Lung (tissue), 10 donors: ENCODE results near the gene NPIPA1. TPM values are rescaled to one million over a fixed set of nuclear protein-coding genes. Genes with fewer than 3 reads are reported as not detected.
"Not testable (repeated sequence)": the region's sequence is repeated elsewhere in the genome, so short reads cannot be mapped to it uniquely, and the experiment has no call there.

Experiments used
- ATAC-seq: fragments of 200-7000 bp; cut with Tn5 transposase; one replicate; pipeline ENCODE4 v1.9.1; 2020; ENCODE audit warnings: moderate number of reproducible peaks; ENCODE audit not compliant: insufficient read depth, low FRiP score
- DNase-seq, 3 donors: peaks; one replicate each; pipeline ENCODE4 v3.0.0-alpha.2; 2013 to 2017
- H3K27ac ChIP-seq, 2 donors: one replicate each; pipeline ENCODE4 v1.5.1; 2013; ENCODE audit warnings: mild to moderate bottlenecking in 2 of 2, moderate library complexity in 2 of 2, control low read depth in 1 of 2, inconsistent platforms in 1 of 2, low read depth in 1 of 2, low read length in 1 of 2
- H3K27me3 ChIP-seq, 3 donors: one replicate each; pipeline ENCODE4 v1.5.1; 2013; ENCODE audit warnings: low read length in 2 of 3; ENCODE audit not compliant: control insufficient read depth in 3 of 3, insufficient read depth in 3 of 3
- H3K36me3 ChIP-seq, 4 donors: one replicate each; pipeline ENCODE4 v1.5.1; 2013; ENCODE audit warnings: low read length in 4 of 4, mild to moderate bottlenecking in 1 of 4, moderate library complexity in 1 of 4; ENCODE audit not compliant: control insufficient read depth in 4 of 4, insufficient read depth in 4 of 4
- H3K4me1 ChIP-seq, 5 donors: one replicate each; pipeline ENCODE4 v1.5.1; 2013; ENCODE audit warnings: low read length in 5 of 5, mild to moderate bottlenecking in 2 of 5, moderate library complexity in 1 of 5; ENCODE audit not compliant: control insufficient read depth in 5 of 5, insufficient read depth in 5 of 5
- H3K4me3 ChIP-seq: one replicate; pipeline ENCODE4 v1.5.1; 2013; ENCODE audit warnings: mild to moderate bottlenecking, control low read depth, moderate library complexity
- H3K9ac ChIP-seq, 2 donors: one replicate each; pipeline ENCODE4 v1.5.1; 2013; ENCODE audit warnings: low read length in 2 of 2, control low read depth in 1 of 2; ENCODE audit not compliant: insufficient read depth in 1 of 2
- H3K9me3 ChIP-seq, 4 donors: one replicate each; pipeline ENCODE4 v1.5.1; 2013; ENCODE audit warnings: low read length in 3 of 4, mild to moderate bottlenecking in 1 of 4, moderate library complexity in 1 of 4; ENCODE audit not compliant: control insufficient read depth in 4 of 4, insufficient read depth in 3 of 4
- WGBS, 2 donors: extraction: QIAGEN DNeasy Blood & Tissue Kit; methylation state at CpG; one replicate each; pipeline ENCODE4 v1.1.7; 2013; 5-methylcytosine and 5-hydroxymethylcytosine counted together
- polyA plus RNA-seq, 2 donors: library from polyadenylated mRNA; stranded (reverse); fragments of 200-250 nt; gene quantifications; one replicate each; pipeline ENCODE4 v1.2.1, GENCODE V29; 2013
- total RNA-seq, 2 donors: library from RNA; depleted of rRNA in 1 of 2; stranded (reverse); fragments of >200 nt in 1 of 2; gene quantifications; one replicate each; pipeline ENCODE4 v1.2.1, GENCODE V29; 2014 to 2021
- donor health status: Bipolar disorder and iron deficiency.
- donor health status: healthy.
- donor health status: DM: yes; HTN: yes; CAD: no.

Gene NPIPA1
- total and polyA plus RNA-seq, 4 donors, result 49.7 to 90.0 (median 75.3) TPM

DNA sequence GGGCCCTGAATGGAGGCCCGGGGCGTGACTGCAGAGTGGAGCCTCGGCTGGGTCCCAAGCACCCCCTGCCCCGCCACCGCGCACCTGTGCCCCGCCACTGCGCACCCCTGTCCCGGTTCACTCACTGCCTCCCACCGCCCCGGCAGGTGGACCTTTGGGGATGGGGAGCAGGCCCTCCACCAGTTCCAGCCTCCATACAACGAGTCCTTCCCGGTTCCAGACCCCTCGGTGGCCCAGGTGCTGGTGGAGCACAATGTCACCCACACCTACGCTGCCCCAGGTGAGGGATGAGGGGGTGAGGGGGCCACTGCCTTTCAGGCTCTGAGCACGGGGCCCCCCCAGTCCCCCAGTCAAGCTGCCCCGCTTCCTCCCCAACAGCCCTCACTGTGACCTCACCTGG is 12.9 kb upstream of the NPIPA1 start:
- H3K27me3 ChIP-seq, H3K4me1 ChIP-seq, H3K36me3 ChIP-seq, H3K27ac ChIP-seq, ATAC-seq, H3K9me3 ChIP-seq, H3K9ac ChIP-seq, DNase-seq, H3K4me3 ChIP-seq: not testable (repeated sequence)
- WGBS, 2 donors, result 86 to 100% methylated on average over 3 to 5 of the region's 17 CpGs

DNA sequence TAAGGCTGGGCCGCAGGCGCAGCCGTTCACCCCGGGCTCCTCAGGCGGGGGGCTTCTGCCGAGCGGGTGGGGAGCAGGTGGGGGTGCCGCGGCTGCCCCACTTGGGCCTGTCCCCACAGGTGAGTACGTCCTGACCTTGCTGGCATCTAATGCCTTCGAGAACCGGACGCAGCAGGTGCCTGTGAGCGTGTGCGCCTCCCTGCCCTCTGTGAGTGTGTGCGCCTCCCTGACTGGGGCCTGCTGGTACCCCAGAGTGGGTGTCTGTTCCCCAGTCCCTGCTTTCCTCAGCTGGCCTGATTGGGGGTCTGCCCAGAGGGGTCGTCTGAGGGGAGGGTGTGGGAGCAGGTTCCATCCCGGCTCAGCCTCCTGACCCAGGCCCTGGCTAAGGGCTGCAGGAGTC is 12.3 kb upstream of the NPIPA1 start:
- not testable (repeated sequence) for H3K27ac ChIP-seq, DNase-seq, H3K4me1 ChIP-seq, H3K36me3 ChIP-seq, H3K4me3 ChIP-seq, H3K9ac ChIP-seq, H3K9me3 ChIP-seq, ATAC-seq, H3K27me3 ChIP-seq
- WGBS, 2 donors, result 96 to 97% methylated on average over 4 to 7 of the region's 18 CpGs

DNA sequence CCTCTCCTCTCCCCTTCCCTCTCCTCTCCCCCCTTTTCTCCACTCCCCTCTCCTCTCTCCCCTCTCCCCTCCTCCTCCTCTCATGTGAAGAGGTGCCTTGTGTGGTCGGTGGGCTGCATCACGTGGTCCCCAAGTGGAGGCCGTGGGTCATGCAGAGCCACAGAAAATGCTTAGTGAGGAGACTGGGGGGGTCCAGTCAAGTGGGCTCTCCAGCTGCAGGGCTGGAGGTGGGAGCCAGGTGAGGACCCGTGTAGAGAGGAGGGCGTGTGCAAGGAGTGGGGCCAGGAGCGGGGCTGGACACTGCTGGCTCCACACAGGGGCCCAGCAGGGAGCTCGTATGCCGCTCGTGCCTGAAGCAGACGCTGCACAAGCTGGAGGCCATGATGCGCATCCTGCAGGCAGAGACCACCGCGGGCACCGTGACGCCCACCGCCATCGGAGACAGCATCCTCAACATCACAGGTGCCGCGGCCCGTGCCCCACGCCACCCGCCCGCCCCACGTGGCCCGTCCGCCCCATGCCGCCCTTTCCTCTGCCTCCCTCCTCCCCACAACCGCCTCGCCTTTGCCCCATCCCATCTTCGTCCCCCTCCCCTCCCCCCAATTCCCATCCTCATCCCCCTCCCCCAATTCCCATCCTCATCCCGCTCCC is 9.1 kb upstream of the NPIPA1 start:
- peak; percentile 3 to 31 (median 13) for DNase-seq
- not testable (repeated sequence) for H3K36me3 ChIP-seq, H3K27ac ChIP-seq, ATAC-seq, H3K4me3 ChIP-seq, H3K9ac ChIP-seq, H3K9me3 ChIP-seq, H3K4me1 ChIP-seq, H3K27me3 ChIP-seq
- WGBS, 2 donors, result 70 to 88% methylated on average over 6 of the region's 31 CpGs

DNA sequence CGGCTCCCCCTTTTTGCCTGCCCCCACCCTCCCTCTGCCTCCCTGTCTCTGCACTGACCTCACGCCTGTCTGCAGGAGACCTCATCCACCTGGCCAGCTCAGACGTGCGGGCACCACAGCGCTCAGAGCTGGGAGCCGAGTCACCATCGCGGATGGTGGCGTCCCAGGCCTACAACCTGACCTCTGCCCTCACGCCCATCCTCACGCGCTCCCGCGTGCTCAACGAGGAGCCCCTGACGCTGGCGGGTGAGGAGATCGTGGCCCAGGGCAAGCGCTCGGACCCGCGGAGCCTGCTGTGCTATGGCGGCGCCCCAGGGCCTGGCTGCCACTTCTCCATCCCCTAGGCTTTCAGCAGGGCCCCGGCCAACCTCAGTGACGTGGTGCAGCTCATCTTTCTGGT is 8.1 kb upstream of the NPIPA1 start:
- H3K36me3 ChIP-seq, DNase-seq, H3K4me3 ChIP-seq, H3K9me3 ChIP-seq, H3K27me3 ChIP-seq, H3K27ac ChIP-seq, H3K4me1 ChIP-seq, ATAC-seq, H3K9ac ChIP-seq: not testable (repeated sequence)
- WGBS, 2 donors, result 79 to 96% methylated on average over 12 to 19 of the region's 26 CpGs

DNA sequence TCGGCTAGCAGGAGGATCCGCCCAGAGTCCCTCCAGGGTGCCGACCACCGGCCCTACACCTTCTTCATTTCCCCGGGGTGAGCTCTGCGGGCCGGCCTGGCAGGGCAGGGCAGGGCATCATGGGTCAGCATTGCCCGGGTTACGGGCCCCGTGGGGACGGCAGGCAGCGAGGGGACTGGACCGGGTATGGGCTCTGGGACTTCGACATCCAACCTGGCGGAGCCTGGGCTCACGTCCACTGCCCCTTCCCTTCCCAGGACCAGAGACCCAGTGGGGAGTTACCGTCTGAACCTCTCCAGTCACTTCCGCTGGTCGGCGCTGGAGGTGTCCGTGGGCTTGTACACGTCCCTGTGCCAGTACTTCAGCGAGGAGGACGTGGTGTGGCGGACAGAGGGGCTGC is 7.0 kb upstream of the NPIPA1 start:
- not testable (repeated sequence) for H3K4me3 ChIP-seq, DNase-seq, H3K27me3 ChIP-seq, H3K9me3 ChIP-seq, H3K9ac ChIP-seq, H3K36me3 ChIP-seq, ATAC-seq, H3K4me1 ChIP-seq, H3K27ac ChIP-seq
- WGBS, 2 donors, result 90% methylated on average over 6 to 10 of the region's 25 CpGs

DNA sequence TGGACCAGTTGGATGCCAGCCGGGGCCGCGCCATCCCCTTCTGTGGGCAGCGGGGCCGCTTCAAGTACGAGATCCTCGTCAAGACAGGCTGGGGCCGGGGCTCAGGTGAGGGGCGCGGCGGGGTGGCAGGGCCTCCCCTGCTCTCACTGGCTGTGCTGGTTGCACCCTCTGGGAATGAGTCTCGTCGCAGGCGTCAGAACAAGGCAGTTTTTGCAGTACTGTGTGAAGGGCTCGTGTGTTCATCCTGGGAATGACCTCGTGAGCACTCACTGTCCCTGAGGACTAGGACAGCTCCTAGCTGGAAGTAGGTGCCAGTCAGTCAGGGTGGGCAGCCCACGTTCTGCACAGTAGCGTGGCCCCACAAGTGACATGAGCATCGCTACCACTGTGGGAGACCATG is 6.3 kb upstream of the NPIPA1 start:
- H3K27me3 ChIP-seq, H3K4me3 ChIP-seq, H3K27ac ChIP-seq, DNase-seq, H3K4me1 ChIP-seq, H3K9ac ChIP-seq, H3K9me3 ChIP-seq, ATAC-seq, H3K36me3 ChIP-seq: not testable (repeated sequence)
- whole genome bisulfite sequencing, 2 donors, result 94 to 96% methylated on average over 6 to 9 of the region's 19 CpGs

DNA sequence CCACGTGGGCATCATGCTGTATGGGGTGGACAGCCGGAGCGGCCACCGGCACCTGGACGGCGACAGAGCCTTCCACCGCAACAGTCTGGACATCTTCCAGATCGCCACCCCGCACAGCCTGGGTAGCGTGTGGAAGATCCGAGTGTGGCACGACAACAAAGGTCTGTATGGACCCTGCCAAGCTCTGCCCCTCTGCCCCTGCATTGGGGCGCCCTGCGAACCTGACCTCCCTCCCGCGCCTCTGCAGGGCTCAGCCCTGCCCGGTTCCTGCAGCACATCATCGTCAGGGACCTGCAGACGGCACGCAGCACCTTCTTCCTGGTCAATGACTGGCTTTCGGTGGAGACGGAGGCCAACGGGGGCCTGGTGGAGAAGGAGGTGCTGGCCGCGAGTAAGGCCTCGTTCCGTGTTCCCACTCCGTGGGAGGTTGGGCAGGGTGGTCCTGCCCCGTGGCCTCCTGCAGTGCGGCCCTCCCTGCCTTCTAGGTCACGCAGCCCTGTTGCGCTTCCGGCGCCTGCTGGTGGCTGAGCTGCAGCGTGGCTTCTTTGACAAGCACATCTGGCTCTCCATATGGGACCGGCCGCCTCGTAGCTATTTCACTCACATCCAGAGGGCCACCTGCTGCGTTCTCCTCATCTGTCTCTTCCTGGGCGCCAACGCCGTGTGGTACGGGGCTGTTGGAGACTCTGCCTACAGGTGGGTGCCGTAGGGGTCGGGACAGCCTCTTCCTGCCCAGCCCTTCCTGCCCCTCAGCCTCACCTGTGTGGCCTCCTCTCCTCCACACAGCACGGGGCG is 4.5 kb upstream of the NPIPA1 start:
- H3K9me3 ChIP-seq, H3K27me3 ChIP-seq, H3K27ac ChIP-seq, H3K4me1 ChIP-seq, H3K4me3 ChIP-seq, H3K36me3 ChIP-seq, H3K9ac ChIP-seq, ATAC-seq, DNase-seq: not testable (repeated sequence)
- 94 to 97% methylated on average over 18 to 29 of the region's 47 CpGs for WGBS, 2 donors

DNA sequence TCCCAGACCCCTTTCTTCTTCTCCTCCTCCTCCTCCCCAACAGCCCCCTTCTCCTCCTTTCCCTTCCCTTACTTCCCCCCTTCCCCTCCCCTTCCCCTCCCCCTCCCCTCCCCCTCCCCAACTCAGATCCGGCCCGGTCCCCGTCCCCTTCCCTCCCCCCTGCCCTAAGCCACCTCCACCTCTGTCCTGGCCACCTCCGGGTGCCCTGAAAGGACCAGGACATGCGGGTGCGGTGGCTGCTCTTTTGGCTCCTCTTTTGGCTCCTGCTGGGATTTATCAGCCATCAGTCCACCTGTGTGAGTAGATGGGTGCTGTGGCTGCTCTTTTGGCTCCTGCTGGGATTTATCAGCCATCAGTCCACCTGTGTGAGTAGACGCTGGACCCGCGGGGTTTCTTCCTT is 751 bp downstream of the NPIPA1 start:
- H3K9ac ChIP-seq, H3K4me3 ChIP-seq, H3K36me3 ChIP-seq, H3K4me1 ChIP-seq, H3K27me3 ChIP-seq, ATAC-seq, H3K9me3 ChIP-seq, DNase-seq, H3K27ac ChIP-seq: not testable (repeated sequence)
- 52 to 88% methylated on average over 4 to 6 of the region's 9 CpGs for WGBS, 2 donors
